A549 (cell line): Measurements from ENCODE around the gene TMEM225B. TPM values are rescaled to one million over a fixed set of nuclear protein-coding genes. Genes with fewer than 3 reads are reported as not detected.

Experiments
- ATAC-seq, 2 experiments: fragments of 200-7000 bp in 1 of 2; fragments of >200 bp in 1 of 2; cut with Nextera tagmentation in 1 of 2; cut with Tn5 transposase in 1 of 2; 3 replicates each; pipeline versions ENCODE4 v1.8.0 to v1.9.1; 2018 to 2020; ENCODE audit warnings: mild to moderate bottlenecking in 1 of 2, moderate library complexity in 1 of 2
- CTCF ChIA-PET: fragments of 300-600 bp; sonication (Branson Sonifier 250); formaldehyde crosslinking; extraction: SDS; loops from one replicate; lab custom pipeline; 2021; ENCODE audit warnings: antibody characterized with exemption, inconsistent platforms; lab: Yijun Ruan, JAX
- POLR2A ChIA-PET: fragments of 350-600 bp; formaldehyde crosslinking; extraction: SDS; loops from one replicate; lab custom pipeline; 2021; ENCODE audit warnings: antibody characterized with exemption, inconsistent platforms; lab: Yijun Ruan, JAX
- DNase-seq, 2 experiments: peaks; one replicate each; pipeline versions ENCODE4 v3.0.0 to v3.0.0-alpha.2; 2011 to 2016; ENCODE audit warnings: low read depth in 1 of 2, low spot score in 1 of 2
- FAIRE-seq: peaks from 2 replicates; lab custom pipeline; 2011; peaks lifted over from hg19 to GRCh38; lab: Jason Lieb, UNC
- H3K27ac ChIP-seq, 2 experiments: fragments of >200 bp; sonication (Bioruptor Twin); formaldehyde crosslinking; 3 replicates each; pipeline ENCODE4 v1.5.1; 2016 to 2017
- H3K4me1 ChIP-seq: fragments of >200 bp; sonication (Bioruptor Twin); formaldehyde crosslinking; 3 replicates; pipeline ENCODE4 v1.6.1; 2016
- H3K4me2 ChIP-seq: fragments of >200 bp; sonication (Bioruptor Twin); formaldehyde crosslinking; 3 replicates; pipeline ENCODE4 v1.6.1; 2016
- H3K4me3 ChIP-seq: fragments of >200 bp; sonication (Bioruptor Twin); formaldehyde crosslinking; 3 replicates; pipeline ENCODE4 v1.5.1; 2016
- H3K9me3 ChIP-seq: fragments of >200 bp; sonication (Bioruptor Twin); formaldehyde crosslinking; 3 replicates; pipeline ENCODE4 v1.6.1; 2016
- CHD4 ChIP-seq: fragments of 200-600 bp; sonication (generic); IDR thresholded peaks from 2 replicates; pipeline ENCODE4 v1.6.1; 2016; ENCODE audit warnings: antibody characterized with exemption, mild to moderate bottlenecking, borderline replicate concordance
- FOXS1 ChIP-seq: fragments of 250-450 bp; sonication (Bioruptor Pico); IDR thresholded peaks from 2 replicates; pipeline ENCODE4 v1.5.0; 2020; ENCODE audit warnings: mild to moderate bottlenecking, moderate library complexity
- GATA3 ChIP-seq: IDR thresholded peaks from 2 replicates; pipeline ENCODE4 v1.6.1; 2012; ENCODE audit warnings: borderline replicate concordance
- HMGXB4 ChIP-seq: fragments of 250-450 bp; sonication (Bioruptor Pico); IDR thresholded peaks from 2 replicates; pipeline ENCODE4 v1.5.0; 2021; ENCODE audit warnings: mild to moderate bottlenecking, moderate library complexity, borderline replicate concordance
- JUN ChIP-seq, 2 experiments: fragments of >200 bp; sonication (Bioruptor Twin); formaldehyde crosslinking; IDR thresholded peaks; 2 replicates in 1 of 2; 3 replicates in 1 of 2; pipeline ENCODE4 v1.6.1; 2016 to 2017
- JUNB ChIP-seq: fragments of >200 bp; sonication (Bioruptor Twin); formaldehyde crosslinking; IDR thresholded peaks from 2 replicates; pipeline ENCODE4 v1.6.1; 2016
- MAFK ChIP-seq: fragments of 450-650 bp; IDR thresholded peaks from 2 replicates; pipeline ENCODE4 v1.6.1; 2014; ENCODE audit not compliant: partially characterized antibody
- MAX ChIP-seq: IDR thresholded peaks from 2 replicates; pipeline ENCODE4 v1.6.1; 2012
- MYC ChIP-seq: IDR thresholded peaks from 2 replicates; pipeline ENCODE4 v1.6.1; 2012; ENCODE audit warnings: mild to moderate bottlenecking, inconsistent platforms, low read length, improper control_type of control experiment, borderline replicate concordance
- PBX3 ChIP-seq: IDR thresholded peaks from 2 replicates; pipeline ENCODE4 v1.6.1; 2012
- PHF8 ChIP-seq: fragments of 200-600 bp; sonication (generic); IDR thresholded peaks from 2 replicates; pipeline ENCODE4 v1.6.1; 2016; ENCODE audit warnings: low read depth, mild to moderate bottlenecking, antibody characterized with exemption, moderate library complexity, borderline replicate concordance
- POLR2A ChIP-seq: IDR thresholded peaks from 2 replicates; pipeline ENCODE4 v1.6.1; 2012; ENCODE audit warnings: mild to moderate bottlenecking, low read length
- POLR2AphosphoS2 ChIP-seq: conservative IDR thresholded peaks from 2 replicates; pipeline ENCODE4 v1.6.1; 2012; ENCODE audit warnings: low read length, improper control_type of control experiment, inconsistent platforms
- RARB ChIP-seq: fragments of 250-450 bp; sonication (Bioruptor Pico); IDR thresholded peaks from 2 replicates; pipeline ENCODE4 v1.8.0; 2021; ENCODE audit warnings: mild to moderate bottlenecking, moderate library complexity
- REST ChIP-seq: fragments of 200-600 bp; sonication (generic); IDR thresholded peaks from 2 replicates; pipeline ENCODE4 v1.6.1; 2016; ENCODE audit warnings: antibody characterized with exemption, mild to moderate bottlenecking, moderate library complexity
- RFX5 ChIP-seq: fragments of 450-650 bp; IDR thresholded peaks from 2 replicates; pipeline ENCODE4 v1.7.1; 2014; ENCODE audit warnings: antibody characterized with exemption, mild to moderate bottlenecking, moderate library complexity
- SMC3 ChIP-seq: fragments of >200 bp; sonication (Bioruptor Twin); formaldehyde crosslinking; IDR thresholded peaks from 3 replicates; pipeline ENCODE4 v1.6.1; 2018; ENCODE audit warnings: inconsistent platforms
- TP53 ChIP-seq: fragments of 250-450 bp; sonication (Bioruptor Pico); IDR thresholded peaks from 2 replicates; pipeline ENCODE4 v1.5.0; 2021; ENCODE audit warnings: mild to moderate bottlenecking, moderate library complexity
- ZC3H11A ChIP-seq: fragments of 450-650 bp; IDR thresholded peaks from 2 replicates; pipeline ENCODE4 v1.6.1; 2014; ENCODE audit warnings: antibody characterized with exemption, mild to moderate bottlenecking
- WGBS: methylation state at CpG from one replicate; pipeline ENCODE4 v1.1.6; 2017; ENCODE audit errors: missing lambda C conversion rate; 5-methylcytosine and 5-hydroxymethylcytosine counted together
- polyA plus RNA-seq, 4 experiments: library from polyadenylated mRNA; depleted of rRNA in 3 of 4; stranded (reverse); fragments of >200 nt; fragmentation: RNase III in 1 of 4; extraction: RNeasy Plus Mini Kit Qiagen cat#74134 plus additional on column Dnase treatment in 1 of 4; gene quantifications; 2 replicates in 3 of 4; 3 replicates in 1 of 4; pipeline ENCODE4 v1.2.3, GENCODE V29; 2011 to 2017

The TMEM225B gene
- polyA plus RNA-seq, 2 of the 4 experiments (the other 2 are of a cell fraction) = 0.59 to 5.4 TPM

- WGBS = under 1% methylated on average over 37 of the region's 37 CpGs
- H3K4me1 ChIP-seq = no peaks in the 10 kb centered on the region; the same call in 2 of the 3 replicates
- peak; percentile 32 for FAIRE-seq
- H3K9me3 ChIP-seq = peaks cover 25% of the 10 kb centered on the region
- peak within 1 kb of the TSS; percentile 74 to 94 for H3K27ac ChIP-seq
- DNase-seq = peak; percentile 95 to 99
- peak; percentile 99 to 100 for ATAC-seq
- 0 out of 3 replicates have a peak, but pooled peaks have one; percentile 20 for TF ChIP-seq SMC3
- TF ChIP-seq TP53 (CRISPR knock-in tag) = no peak
- TF ChIP-seq HMGXB4 (CRISPR knock-in tag) = no peak
- peak; percentile 83 for TF ChIP-seq PHF8
- TF ChIP-seq MAX = peak; percentile 87
- TF ChIP-seq FOXS1 (CRISPR knock-in tag) = no peak
- TF ChIP-seq RFX5 = 0 out of 2 replicates have a peak, but pooled peaks have one; percentile 34
- TF ChIP-seq GATA3 = 0 out of 2 replicates have a peak, but pooled peaks have one; percentile 32
- TF ChIP-seq JUN (IDR thresholded peaks at IDR 0.05) = peak; percentile 83 to 90
- TF ChIP-seq POLR2A = peak; percentile 73
- CTCF ChIA-PET = interaction anchor here (1.1 kb wide), 2 partner anchors 65 to 440 kb away, joined by 3 read pairs; partner anchors contain the start of gene ZSCAN25
- H3K4me3 ChIP-seq = peak within 1 kb of the TSS; percentile 83
- H3K4me2 ChIP-seq = peak within 1 kb of the TSS; percentile 70
- POLR2A ChIA-PET = interaction anchor here (0.8 to 1.2 kb wide), 6 partner anchors 11 to 78 kb away, joined by 3 to 17 read pairs (median 6); partner anchors contain the start of genes ZKSCAN5, ZNF394 and ZSCAN25
These were observed 46.2 kb upstream of the TMEM225B start, which contains the start of gene FAM200A for GRCh38 chr7:99551767-99552463. Gene FAM200A, minus strand, starts transcription at chr7:99552114. Its CDS starts 3,707 bp downstream, at chr7:99548407.

GRCh38 chr7:99553039-99553438 is 45.0 kb upstream of the TMEM225B start:
- no peak overlapping the region for H3K4me3 ChIP-seq
- 88% methylated on average over 4 of the region's 4 CpGs for WGBS
- no peak overlapping the region for H3K27ac ChIP-seq
- TF ChIP-seq RARB = no peak
- no peak for TF ChIP-seq TP53 (CRISPR knock-in tag)
- CTCF ChIA-PET = no interaction called here
- DNase-seq = no peak
- POLR2A ChIA-PET = no interaction called here
- peaks cover 16% of the 10 kb centered on the region for H3K9me3 ChIP-seq
- FAIRE-seq = no peak
- ATAC-seq = no peak
- no peak overlapping the region; the same call in 2 of the 3 replicates for H3K4me2 ChIP-seq
- peaks cover 5% of the 10 kb centered on the region; the same call in 2 of the 3 replicates for H3K4me1 ChIP-seq

- ATAC-seq (no peak), DNase-seq (no peak), FAIRE-seq (no peak)
- H3K4me1 ChIP-seq = peaks cover 10% of the 10 kb centered on the region
- H3K27ac ChIP-seq = no peak overlapping the region
- no peak overlapping the region for H3K4me3 ChIP-seq
- 72% methylated on average over 2 of the region's 2 CpGs for WGBS
- H3K4me2 ChIP-seq = no peak overlapping the region
- POLR2A ChIA-PET = no interaction called here
- peaks cover 7% of the 10 kb centered on the region; the same call in 2 of the 3 replicates for H3K9me3 ChIP-seq
- CTCF ChIA-PET = no interaction called here
- no peak for TF ChIP-seq MYC
- no peak for TF ChIP-seq POLR2AphosphoS2
- no peak for TF ChIP-seq JUN (IDR thresholded peaks at IDR 0.05)
- no peak for TF ChIP-seq JUNB
These were observed 43.1 kb upstream of the TMEM225B start for GRCh38 chr7:99554939-99555338.

GRCh38 chr7:99557196-99557607 is 40.9 kb upstream of the TMEM225B start:
- H3K9me3 ChIP-seq = no peaks in the 10 kb centered on the region
- FAIRE-seq (no peak), ATAC-seq (no peak), DNase-seq (no peak)
- H3K4me1 ChIP-seq = peaks cover 33% of the 10 kb centered on the region
- CTCF ChIA-PET = interaction anchor here (0.6 to 3.5 kb wide), 4 partner anchors 14 to 883 kb away, joined by 3 to 14 read pairs (median 4); partner anchors contain the start of gene ZSCAN25
- H3K27ac ChIP-seq = peak overlapping the region; percentile 91 to 96
- peak overlapping the region; percentile 76 for H3K4me2 ChIP-seq
- TF ChIP-seq REST (peak; percentile 56), CHD4 (no peak), PBX3 (no peak), ZC3H11A (no peak), POLR2AphosphoS2 (no peak), MAFK (peak; percentile 87)
- POLR2A ChIA-PET = interaction anchor here (0.6 to 2.3 kb wide), 3 partner anchors 41 to 100 kb away, joined by 3 to 20 read pairs (median 6); partner anchors contain the start of gene ZSCAN25
- WGBS = 87% methylated on average over 4 of the region's 4 CpGs
- H3K4me3 ChIP-seq = peak overlapping the region; percentile 92
